ENCODE data around the gene PODN.

The PODN gene, protein sequence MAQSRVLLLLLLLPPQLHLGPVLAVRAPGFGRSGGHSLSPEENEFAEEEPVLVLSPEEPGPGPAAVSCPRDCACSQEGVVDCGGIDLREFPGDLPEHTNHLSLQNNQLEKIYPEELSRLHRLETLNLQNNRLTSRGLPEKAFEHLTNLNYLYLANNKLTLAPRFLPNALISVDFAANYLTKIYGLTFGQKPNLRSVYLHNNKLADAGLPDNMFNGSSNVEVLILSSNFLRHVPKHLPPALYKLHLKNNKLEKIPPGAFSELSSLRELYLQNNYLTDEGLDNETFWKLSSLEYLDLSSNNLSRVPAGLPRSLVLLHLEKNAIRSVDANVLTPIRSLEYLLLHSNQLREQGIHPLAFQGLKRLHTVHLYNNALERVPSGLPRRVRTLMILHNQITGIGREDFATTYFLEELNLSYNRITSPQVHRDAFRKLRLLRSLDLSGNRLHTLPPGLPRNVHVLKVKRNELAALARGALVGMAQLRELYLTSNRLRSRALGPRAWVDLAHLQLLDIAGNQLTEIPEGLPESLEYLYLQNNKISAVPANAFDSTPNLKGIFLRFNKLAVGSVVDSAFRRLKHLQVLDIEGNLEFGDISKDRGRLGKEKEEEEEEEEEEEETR

DNA sequence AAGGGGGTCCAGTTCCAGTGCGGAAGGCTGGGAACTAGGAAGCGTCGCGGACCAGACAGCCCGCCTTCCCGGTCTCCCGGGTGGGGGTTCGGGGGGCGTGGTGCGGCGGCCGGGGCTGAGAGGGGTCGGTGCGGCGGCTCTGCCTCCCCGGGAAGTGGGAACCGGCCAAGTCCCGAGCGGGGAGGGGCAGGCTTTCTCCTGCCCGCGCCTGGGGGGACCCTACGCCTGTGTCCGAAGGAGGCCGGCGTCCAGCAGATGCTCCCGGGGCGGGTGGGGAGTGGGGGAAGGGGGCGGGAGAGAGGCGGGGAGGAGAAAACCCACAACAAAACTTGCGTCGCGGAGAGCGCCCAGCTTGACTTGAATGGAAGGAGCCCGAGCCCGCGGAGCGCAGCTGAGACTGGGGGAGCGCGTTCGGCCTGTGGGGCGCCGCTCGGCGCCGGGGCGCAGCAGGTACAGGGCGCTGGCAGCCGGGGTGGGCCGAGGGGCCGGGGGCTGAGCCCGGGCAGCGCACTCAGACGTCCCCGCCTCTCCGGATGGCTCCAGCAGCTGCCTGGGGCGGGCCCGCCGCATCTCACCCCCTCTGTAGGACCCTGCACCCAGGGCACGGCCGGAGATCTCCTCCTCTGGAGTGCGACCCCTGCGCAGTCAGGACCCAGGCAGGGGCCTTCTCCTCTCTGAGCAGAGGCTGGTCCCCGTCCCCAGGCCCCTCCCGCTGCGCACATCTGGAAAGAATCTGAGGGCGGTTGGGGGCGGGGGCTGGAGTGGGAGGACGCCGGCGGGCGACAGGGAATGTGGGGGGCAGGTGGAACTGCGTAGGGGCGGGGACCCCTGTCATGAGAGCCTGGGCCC is at the start of gene PODN:
Gene PODN (plus strand): TSS at position 355 of the 849 bp plus-strand sequence. CDS start 7,643 bp downstream, outside the sequence.
- ATAC-seq: peak; percentile 77
- TF ChIP-seq CSDC2 (CRISPR knock-in tag; IDR thresholded peaks at IDR 0.05) (no peak), ZC3H10 (CRISPR knock-in tag; IDR thresholded peaks at IDR 0.05) (no peak), ZNF565 (CRISPR knock-in tag; conservative IDR thresholded peaks at IDR 0.05; ENCODE audit: low read depth) (no peak), TCF4 (CRISPR knock-in tag; IDR thresholded peaks at IDR 0.05; ENCODE audit: borderline replicate concordance) (no peak), SNAI2 (CRISPR knock-in tag; IDR thresholded peaks at IDR 0.05) (no peak), ZNF8 (CRISPR knock-in tag; IDR thresholded peaks at IDR 0.05) (no peak), ISL1 (CRISPR knock-in tag; IDR thresholded peaks at IDR 0.05) (no peak)
- TF ChIP-seq, protein P1, sequence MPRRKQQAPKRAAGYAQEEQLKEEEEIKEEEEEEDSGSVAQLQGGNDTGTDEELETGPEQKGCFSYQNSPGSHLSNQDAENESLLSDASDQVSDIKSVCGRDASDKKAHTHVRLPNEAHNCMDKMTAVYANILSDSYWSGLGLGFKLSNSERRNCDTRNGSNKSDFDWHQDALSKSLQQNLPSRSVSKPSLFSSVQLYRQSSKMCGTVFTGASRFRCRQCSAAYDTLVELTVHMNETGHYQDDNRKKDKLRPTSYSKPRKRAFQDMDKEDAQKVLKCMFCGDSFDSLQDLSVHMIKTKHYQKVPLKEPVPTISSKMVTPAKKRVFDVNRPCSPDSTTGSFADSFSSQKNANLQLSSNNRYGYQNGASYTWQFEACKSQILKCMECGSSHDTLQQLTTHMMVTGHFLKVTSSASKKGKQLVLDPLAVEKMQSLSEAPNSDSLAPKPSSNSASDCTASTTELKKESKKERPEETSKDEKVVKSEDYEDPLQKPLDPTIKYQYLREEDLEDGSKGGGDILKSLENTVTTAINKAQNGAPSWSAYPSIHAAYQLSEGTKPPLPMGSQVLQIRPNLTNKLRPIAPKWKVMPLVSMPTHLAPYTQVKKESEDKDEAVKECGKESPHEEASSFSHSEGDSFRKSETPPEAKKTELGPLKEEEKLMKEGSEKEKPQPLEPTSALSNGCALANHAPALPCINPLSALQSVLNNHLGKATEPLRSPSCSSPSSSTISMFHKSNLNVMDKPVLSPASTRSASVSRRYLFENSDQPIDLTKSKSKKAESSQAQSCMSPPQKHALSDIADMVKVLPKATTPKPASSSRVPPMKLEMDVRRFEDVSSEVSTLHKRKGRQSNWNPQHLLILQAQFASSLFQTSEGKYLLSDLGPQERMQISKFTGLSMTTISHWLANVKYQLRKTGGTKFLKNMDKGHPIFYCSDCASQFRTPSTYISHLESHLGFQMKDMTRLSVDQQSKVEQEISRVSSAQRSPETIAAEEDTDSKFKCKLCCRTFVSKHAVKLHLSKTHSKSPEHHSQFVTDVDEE (CRISPR knock-in tag; IDR thresholded peaks at IDR 0.05): no peak

DNA sequence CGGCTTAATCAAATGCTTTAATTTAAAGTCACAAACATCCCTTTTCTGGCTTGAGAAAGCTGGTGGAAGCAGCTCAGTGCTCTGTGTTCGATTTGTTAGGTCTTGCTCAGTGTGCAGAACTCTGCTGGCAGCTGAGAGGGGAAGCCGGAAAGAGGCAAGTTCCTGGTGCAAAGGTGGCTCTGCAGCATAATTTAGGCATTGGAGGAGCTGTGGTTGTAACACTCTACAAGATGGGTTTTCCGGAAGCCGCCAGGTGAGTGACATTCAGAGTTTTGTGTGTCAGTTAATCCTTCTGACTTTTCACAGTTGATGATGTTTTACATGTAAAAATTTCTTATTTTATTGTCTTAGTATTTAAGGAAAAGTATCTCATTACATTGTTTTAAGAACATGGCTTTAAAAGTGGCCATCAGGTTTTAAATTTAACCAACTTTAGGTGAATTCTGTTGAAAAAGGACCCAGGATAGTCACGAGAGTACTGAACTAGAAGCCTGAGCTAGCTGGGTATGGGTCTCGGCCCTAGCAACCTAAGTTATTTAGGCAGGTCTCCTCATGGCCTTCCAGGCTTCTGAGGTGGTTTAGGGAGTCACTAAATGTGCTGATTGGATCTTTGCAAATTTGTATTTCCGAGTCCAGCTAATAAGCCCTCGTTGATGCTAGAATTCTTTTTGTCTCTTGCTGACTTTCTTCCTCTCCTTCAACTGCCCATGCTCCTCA is 47.1 kb upstream of the PODN start:
- ATAC-seq: peak; percentile 99
- TF ChIP-seq BACH2 (CRISPR knock-in tag; IDR thresholded peaks at IDR 0.05; ENCODE audit: borderline replicate concordance) (no peak), ESRRG (CRISPR knock-in tag; IDR thresholded peaks at IDR 0.05) (no peak), ARNTL (CRISPR knock-in tag; IDR thresholded peaks at IDR 0.05; ENCODE audit: borderline replicate concordance, low read depth) (no peak), TOX (CRISPR knock-in tag; IDR thresholded peaks at IDR 0.05; ENCODE audit: borderline replicate concordance) (no peak), SNAI2 (CRISPR knock-in tag; IDR thresholded peaks at IDR 0.05) (no peak)

DNA sequence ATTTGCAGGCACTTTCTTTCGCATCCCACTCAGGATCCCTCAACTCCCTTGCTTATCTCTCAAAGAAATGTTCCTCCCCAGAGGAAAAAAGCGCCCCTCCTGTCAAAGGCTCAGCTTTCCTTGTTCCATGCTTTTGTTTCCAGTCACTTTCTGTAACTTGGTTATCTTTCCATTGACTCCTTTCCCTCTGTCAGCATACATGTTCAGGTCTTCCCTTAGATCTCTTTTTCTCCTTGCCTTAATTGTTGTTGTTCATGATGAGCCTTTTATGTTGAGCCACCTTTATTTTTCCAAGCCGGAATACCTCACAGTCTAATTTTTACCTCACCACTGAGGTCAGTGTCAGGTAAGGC is 46.5 kb upstream of the PODN start:
- TF ChIP-seq RARB (CRISPR knock-in tag; IDR thresholded peaks at IDR 0.05) (no peak), ZNF8 (CRISPR knock-in tag; IDR thresholded peaks at IDR 0.05) (no peak)
- TF ChIP-seq, protein P1 (CRISPR knock-in tag; IDR thresholded peaks at IDR 0.05): no peak
- ATAC-seq: peak; percentile 22; the same call in 2 of the 3 replicates

DNA sequence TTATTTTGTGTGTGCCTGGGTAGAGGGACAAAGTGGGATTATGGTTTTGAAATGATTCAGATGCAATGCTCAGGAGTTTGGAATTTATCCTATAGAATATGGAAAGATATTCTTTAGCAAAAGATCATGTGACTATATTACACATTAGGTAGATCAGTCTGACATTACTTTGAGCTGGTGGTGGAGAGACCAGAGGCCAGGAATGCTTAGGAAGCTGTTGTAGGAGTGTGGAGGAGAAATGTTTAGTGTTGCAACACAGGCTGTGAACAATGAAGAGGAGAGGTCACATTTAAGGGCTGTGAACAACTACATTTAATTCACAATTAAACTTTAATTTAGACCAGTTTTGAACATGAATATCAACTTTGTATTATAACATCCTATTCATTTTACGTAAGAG is 45.3 kb upstream of the PODN start:
- ATAC-seq: no peak
- TF ChIP-seq, protein P1 (CRISPR knock-in tag; IDR thresholded peaks at IDR 0.05): no peak
- TF ChIP-seq, protein P2, sequence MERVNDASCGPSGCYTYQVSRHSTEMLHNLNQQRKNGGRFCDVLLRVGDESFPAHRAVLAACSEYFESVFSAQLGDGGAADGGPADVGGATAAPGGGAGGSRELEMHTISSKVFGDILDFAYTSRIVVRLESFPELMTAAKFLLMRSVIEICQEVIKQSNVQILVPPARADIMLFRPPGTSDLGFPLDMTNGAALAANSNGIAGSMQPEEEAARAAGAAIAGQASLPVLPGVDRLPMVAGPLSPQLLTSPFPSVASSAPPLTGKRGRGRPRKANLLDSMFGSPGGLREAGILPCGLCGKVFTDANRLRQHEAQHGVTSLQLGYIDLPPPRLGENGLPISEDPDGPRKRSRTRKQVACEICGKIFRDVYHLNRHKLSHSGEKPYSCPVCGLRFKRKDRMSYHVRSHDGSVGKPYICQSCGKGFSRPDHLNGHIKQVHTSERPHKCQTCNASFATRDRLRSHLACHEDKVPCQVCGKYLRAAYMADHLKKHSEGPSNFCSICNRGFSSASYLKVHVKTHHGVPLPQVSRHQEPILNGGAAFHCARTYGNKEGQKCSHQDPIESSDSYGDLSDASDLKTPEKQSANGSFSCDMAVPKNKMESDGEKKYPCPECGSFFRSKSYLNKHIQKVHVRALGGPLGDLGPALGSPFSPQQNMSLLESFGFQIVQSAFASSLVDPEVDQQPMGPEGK (CRISPR knock-in tag; IDR thresholded peaks at IDR 0.05; ENCODE audit: borderline replicate concordance): no peak
- no peak for TF ChIP-seq ZNF8 (CRISPR knock-in tag; IDR thresholded peaks at IDR 0.05)
- no peak for TF ChIP-seq BACH2 (CRISPR knock-in tag; IDR thresholded peaks at IDR 0.05; ENCODE audit: borderline replicate concordance)
- TF ChIP-seq, protein P3, sequence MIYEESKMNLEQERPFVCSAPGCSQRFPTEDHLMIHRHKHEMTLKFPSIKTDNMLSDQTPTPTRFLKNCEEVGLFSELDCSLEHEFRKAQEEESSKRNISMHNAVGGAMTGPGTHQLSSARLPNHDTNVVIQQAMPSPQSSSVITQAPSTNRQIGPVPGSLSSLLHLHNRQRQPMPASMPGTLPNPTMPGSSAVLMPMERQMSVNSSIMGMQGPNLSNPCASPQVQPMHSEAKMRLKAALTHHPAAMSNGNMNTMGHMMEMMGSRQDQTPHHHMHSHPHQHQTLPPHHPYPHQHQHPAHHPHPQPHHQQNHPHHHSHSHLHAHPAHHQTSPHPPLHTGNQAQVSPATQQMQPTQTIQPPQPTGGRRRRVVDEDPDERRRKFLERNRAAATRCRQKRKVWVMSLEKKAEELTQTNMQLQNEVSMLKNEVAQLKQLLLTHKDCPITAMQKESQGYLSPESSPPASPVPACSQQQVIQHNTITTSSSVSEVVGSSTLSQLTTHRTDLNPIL (CRISPR knock-in tag; IDR thresholded peaks at IDR 0.05; ENCODE audit: low read depth): no peak
- no peak for TF ChIP-seq RARB (CRISPR knock-in tag; IDR thresholded peaks at IDR 0.05)
- TF ChIP-seq GLIS3 (CRISPR knock-in tag; IDR thresholded peaks at IDR 0.05): no peak
- TF ChIP-seq, protein P4, sequence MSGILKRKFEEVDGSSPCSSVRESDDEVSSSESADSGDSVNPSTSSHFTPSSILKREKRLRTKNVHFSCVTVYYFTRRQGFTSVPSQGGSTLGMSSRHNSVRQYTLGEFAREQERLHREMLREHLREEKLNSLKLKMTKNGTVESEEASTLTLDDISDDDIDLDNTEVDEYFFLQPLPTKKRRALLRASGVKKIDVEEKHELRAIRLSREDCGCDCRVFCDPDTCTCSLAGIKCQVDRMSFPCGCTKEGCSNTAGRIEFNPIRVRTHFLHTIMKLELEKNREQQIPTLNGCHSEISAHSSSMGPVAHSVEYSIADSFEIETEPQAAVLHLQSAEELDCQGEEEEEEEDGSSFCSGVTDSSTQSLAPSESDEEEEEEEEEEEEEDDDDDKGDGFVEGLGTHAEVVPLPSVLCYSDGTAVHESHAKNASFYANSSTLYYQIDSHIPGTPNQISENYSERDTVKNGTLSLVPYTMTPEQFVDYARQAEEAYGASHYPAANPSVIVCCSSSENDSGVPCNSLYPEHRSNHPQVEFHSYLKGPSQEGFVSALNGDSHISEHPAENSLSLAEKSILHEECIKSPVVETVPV (CRISPR knock-in tag; IDR thresholded peaks at IDR 0.05): no peak
- TF ChIP-seq ZNF565 (CRISPR knock-in tag; conservative IDR thresholded peaks at IDR 0.05; ENCODE audit: low read depth): no peak
- no peak for TF ChIP-seq ARNTL (CRISPR knock-in tag; IDR thresholded peaks at IDR 0.05; ENCODE audit: borderline replicate concordance, low read depth)
- no peak for TF ChIP-seq SNAI2 (CRISPR knock-in tag; IDR thresholded peaks at IDR 0.05)

Data from SK-N-SH treated with all-trans-retinoic acid at 6 μM for 48 hours (cell line).